ENCODE results near the gene EXOC4. TPM values are rescaled to one million over a fixed set of nuclear protein-coding genes. Genes with fewer than 3 reads are reported as not detected.

Gene EXOC4
- total RNA-seq, 1 donor from 2014 or later = 145 TPM

- no peak for TF ChIP-seq CTCF (IDR thresholded peaks at IDR 0.05; ENCODE audit: unreplicated experiment)
- H3K27me3 Mint-ChIP-seq = no peaks in the 10 kb centered on the region
- no peak for DNase-seq (ENCODE audit: low spot score, unreplicated experiment)
- no peak overlapping the region for H3K4me3 Mint-ChIP-seq (ENCODE audit: low read depth)
- H3K4me1 Mint-ChIP-seq (ENCODE audit: low read depth) = peaks cover 7% of the 10 kb centered on the region
- H3K9me3 Mint-ChIP-seq (ENCODE audit: low read depth) = no peaks in the 10 kb centered on the region
- no peak overlapping the region for H3K27ac Mint-ChIP-seq
- H3K36me3 Mint-ChIP-seq (ENCODE audit: insufficient read depth) = peaks cover 7% of the 10 kb centered on the region
Measured at GRCh38 chr7:134014935-134015334, 762.1 kb downstream of the EXOC4 start.

- peak; percentile 86 for TF ChIP-seq CTCF (IDR thresholded peaks at IDR 0.05; ENCODE audit: unreplicated experiment)
- no peaks in the 10 kb centered on the region for H3K9me3 Mint-ChIP-seq (ENCODE audit: low read depth)
- H3K36me3 Mint-ChIP-seq (ENCODE audit: insufficient read depth) = peaks cover 3% of the 10 kb centered on the region
- peak; percentile 14 for DNase-seq (ENCODE audit: low spot score, unreplicated experiment)
- no peak overlapping the region for H3K4me3 Mint-ChIP-seq (ENCODE audit: low read depth)
- H3K27ac Mint-ChIP-seq = no peak overlapping the region
- no peaks in the 10 kb centered on the region for H3K27me3 Mint-ChIP-seq
- H3K4me1 Mint-ChIP-seq (ENCODE audit: low read depth) = peaks cover 7% of the 10 kb centered on the region
Measured at GRCh38 chr7:134016223-134016941, 763.5 kb downstream of the EXOC4 start.

GRCh38 chr7:134016942-134017303, 764.0 kb downstream of the EXOC4 start:
- H3K4me3 Mint-ChIP-seq (ENCODE audit: low read depth) = no peak overlapping the region
- no peaks in the 10 kb centered on the region for H3K9me3 Mint-ChIP-seq (ENCODE audit: low read depth)
- TF ChIP-seq CTCF (IDR thresholded peaks at IDR 0.05; ENCODE audit: unreplicated experiment) = no peak
- H3K27ac Mint-ChIP-seq = no peak overlapping the region
- H3K27me3 Mint-ChIP-seq = no peaks in the 10 kb centered on the region
- H3K4me1 Mint-ChIP-seq (ENCODE audit: low read depth) = peaks cover 12% of the 10 kb centered on the region
- H3K36me3 Mint-ChIP-seq (ENCODE audit: insufficient read depth) = peaks cover 2% of the 10 kb centered on the region
- DNase-seq (ENCODE audit: low spot score, unreplicated experiment) = no peak

GRCh38 chr7:134018306-134018705, 765.4 kb downstream of the EXOC4 start:
- DNase-seq (ENCODE audit: low spot score, unreplicated experiment) = no peak
- no peaks in the 10 kb centered on the region for H3K36me3 Mint-ChIP-seq (ENCODE audit: insufficient read depth)

GRCh38 chr7:134019251-134019650, 766.4 kb downstream of the EXOC4 start:
- no peak for TF ChIP-seq CTCF (IDR thresholded peaks at IDR 0.05; ENCODE audit: unreplicated experiment)
- Mint-ChIP-seq H3K4me1 (ENCODE audit: low read depth) (peaks cover 20% of the 10 kb centered on the region), H3K27ac (no peak overlapping the region), H3K4me3 (ENCODE audit: low read depth) (no peak overlapping the region), H3K36me3 (ENCODE audit: insufficient read depth) (no peaks in the 10 kb centered on the region), H3K9me3 (ENCODE audit: low read depth) (no peaks in the 10 kb centered on the region), H3K27me3 (no peaks in the 10 kb centered on the region)
- no peak for DNase-seq (ENCODE audit: low spot score, unreplicated experiment)

More at GRCh38 chr7:134018306-134018705, 765.4 kb downstream of the EXOC4 start:
- Mint-ChIP-seq H3K9me3 (ENCODE audit: low read depth) (no peaks in the 10 kb centered on the region), H3K4me3 (ENCODE audit: low read depth) (no peak overlapping the region), H3K27me3 (no peaks in the 10 kb centered on the region), H3K4me1 (ENCODE audit: low read depth) (peaks cover 20% of the 10 kb centered on the region), H3K27ac (no peak overlapping the region)
- no peak for TF ChIP-seq CTCF (IDR thresholded peaks at IDR 0.05; ENCODE audit: unreplicated experiment)

Data from progenitor cell of endocrine pancreas (in vitro differentiated cells).